Measurements from ENCODE around the gene COX7A1.

The COX7A1 gene

DNA sequence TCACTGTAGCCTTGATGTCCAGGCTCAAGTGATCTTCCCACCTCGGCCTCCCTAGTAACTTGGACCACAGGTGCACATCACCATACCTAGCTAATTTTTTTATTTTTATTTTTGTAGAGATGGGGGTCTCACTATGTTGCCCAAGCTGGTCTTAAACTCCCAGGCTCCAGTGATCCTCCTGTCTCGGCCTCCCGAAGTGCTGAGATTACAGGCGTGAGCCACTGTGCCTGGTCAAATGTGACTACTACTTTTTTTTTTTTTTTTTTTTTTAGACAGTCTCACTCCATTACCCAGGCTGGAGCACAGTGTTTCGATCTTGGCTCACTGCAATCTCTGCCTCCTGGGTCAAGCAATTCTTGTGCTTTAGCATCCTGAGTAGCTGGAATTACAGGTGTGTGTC, 20.6 kb upstream of the COX7A1 start:
- H3F3A ChIP-seq (ENCODE audit: control insufficient read depth, insufficient read depth), result no peaks in the 10 kb centered on the region
- no peaks in the 10 kb centered on the region for H3K79me2 ChIP-seq (ENCODE audit: control insufficient read depth, low read length)
- H3K4me2 ChIP-seq (ENCODE audit: low read length), result no peak overlapping the region
- H3K27me3 ChIP-seq (ENCODE audit: control insufficient read depth, low read length), result no peaks in the 10 kb centered on the region
- no peaks in the 10 kb centered on the region for H3K4me1 ChIP-seq (ENCODE audit: control insufficient read depth, low read length)
- H3K27ac ChIP-seq (ENCODE audit: low read depth, low read length), result no peak overlapping the region
- H3K9me2 ChIP-seq (replicated peaks; ENCODE audit: control insufficient read depth, low read length), result no peaks in the 10 kb centered on the region
- H3K9me3 ChIP-seq (ENCODE audit: control insufficient read depth, insufficient read depth, low read length), result no peaks in the 10 kb centered on the region
- TF ChIP-seq, protein P1, sequence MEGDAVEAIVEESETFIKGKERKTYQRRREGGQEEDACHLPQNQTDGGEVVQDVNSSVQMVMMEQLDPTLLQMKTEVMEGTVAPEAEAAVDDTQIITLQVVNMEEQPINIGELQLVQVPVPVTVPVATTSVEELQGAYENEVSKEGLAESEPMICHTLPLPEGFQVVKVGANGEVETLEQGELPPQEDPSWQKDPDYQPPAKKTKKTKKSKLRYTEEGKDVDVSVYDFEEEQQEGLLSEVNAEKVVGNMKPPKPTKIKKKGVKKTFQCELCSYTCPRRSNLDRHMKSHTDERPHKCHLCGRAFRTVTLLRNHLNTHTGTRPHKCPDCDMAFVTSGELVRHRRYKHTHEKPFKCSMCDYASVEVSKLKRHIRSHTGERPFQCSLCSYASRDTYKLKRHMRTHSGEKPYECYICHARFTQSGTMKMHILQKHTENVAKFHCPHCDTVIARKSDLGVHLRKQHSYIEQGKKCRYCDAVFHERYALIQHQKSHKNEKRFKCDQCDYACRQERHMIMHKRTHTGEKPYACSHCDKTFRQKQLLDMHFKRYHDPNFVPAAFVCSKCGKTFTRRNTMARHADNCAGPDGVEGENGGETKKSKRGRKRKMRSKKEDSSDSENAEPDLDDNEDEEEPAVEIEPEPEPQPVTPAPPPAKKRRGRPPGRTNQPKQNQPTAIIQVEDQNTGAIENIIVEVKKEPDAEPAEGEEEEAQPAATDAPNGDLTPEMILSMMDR (IDR thresholded peaks at IDR 0.05; ENCODE audit: low read depth, low read length, poor library complexity, severe bottlenecking), result no peak
- TF ChIP-seq EZH2phosphoT487 (IDR thresholded peaks at IDR 0.05; ENCODE audit: borderline replicate concordance, low read length), result no peak
- H4K20me1 ChIP-seq (ENCODE audit: control insufficient read depth, insufficient read depth, low read depth, low read length), result no peaks in the 10 kb centered on the region
- H3K4me3 ChIP-seq (ENCODE audit: low read length), result no peak overlapping the region
- H3K36me3 ChIP-seq (ENCODE audit: control insufficient read depth, low read length), result no peaks in the 10 kb centered on the region

DNA sequence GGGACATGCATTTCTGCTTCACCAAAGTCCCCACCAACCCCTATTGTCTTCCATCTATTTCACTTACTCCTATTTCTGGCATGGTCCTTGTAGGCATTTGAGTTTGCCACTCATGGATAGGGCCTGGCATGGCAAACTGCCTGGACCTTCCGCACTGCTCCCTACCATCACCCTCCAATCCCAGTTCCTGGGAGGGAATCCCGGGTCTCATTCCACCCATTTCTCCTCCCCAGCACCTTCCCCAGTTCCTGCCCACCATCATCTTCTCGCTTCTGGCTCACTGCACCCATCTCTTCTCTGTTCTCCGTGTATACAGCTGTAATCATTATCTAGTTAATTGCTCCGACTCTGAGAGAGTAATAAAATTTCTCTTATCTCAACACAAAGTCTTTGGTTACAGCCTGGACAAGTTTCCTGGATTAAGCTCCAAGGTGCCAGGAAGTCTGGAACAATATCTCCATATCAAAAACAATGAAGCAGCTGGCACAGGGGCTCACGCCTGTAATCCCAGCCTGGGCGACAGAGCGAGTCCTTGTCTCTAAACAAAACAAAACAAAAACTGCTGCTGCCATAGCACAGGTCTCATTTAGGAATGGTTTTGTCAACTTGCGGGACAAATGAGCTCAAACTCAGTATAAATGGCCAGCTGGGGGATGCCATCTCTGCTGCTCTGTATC, 17.0 kb upstream of the COX7A1 start:
- Histone ChIP-seq H3K27me3 (ENCODE audit: control insufficient read depth, low read length) (no peaks in the 10 kb centered on the region), H3K4me1 (ENCODE audit: control insufficient read depth, low read length) (no peaks in the 10 kb centered on the region), H3K4me2 (ENCODE audit: low read length) (no peak overlapping the region), H3K4me3 (ENCODE audit: low read length) (no peak overlapping the region), H4K20me1 (ENCODE audit: control insufficient read depth, insufficient read depth, low read depth, low read length) (no peaks in the 10 kb centered on the region), H3F3A (ENCODE audit: control insufficient read depth, insufficient read depth) (no peaks in the 10 kb centered on the region), H3K79me2 (ENCODE audit: control insufficient read depth, low read length) (no peaks in the 10 kb centered on the region), H3K9me3 (ENCODE audit: control insufficient read depth, insufficient read depth, low read length) (no peaks in the 10 kb centered on the region), H3K9me2 (replicated peaks; ENCODE audit: control insufficient read depth, low read length) (no peaks in the 10 kb centered on the region), H3K36me3 (ENCODE audit: control insufficient read depth, low read length) (no peaks in the 10 kb centered on the region), H3K27ac (ENCODE audit: low read depth, low read length) (no peak overlapping the region)
- TF ChIP-seq, protein P1 (IDR thresholded peaks at IDR 0.05; ENCODE audit: low read depth, low read length, poor library complexity, severe bottlenecking), result no peak
- TF ChIP-seq EZH2phosphoT487 (IDR thresholded peaks at IDR 0.05; ENCODE audit: borderline replicate concordance, low read length), result no peak

DNA sequence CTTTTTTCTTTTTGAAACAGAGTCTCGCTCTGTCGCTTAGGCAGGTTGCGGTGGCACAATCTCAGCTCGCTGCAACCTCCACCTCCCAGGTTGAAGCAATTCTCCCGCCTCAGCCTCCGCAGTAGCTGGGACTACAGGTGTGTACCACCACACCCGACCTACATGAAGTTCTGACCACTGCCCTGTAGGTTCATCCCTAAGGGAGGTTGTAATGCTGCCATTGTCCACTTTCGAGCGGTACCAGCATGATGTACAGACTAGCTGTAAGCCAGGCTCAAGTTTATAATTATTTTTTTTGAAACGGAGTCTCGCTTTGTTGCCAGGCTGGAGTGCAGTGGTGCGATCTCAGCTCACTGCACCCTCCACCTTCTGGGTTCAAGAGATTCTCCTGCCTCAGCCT, 11.6 kb upstream of the COX7A1 start:
- Histone ChIP-seq H3K9me3 (ENCODE audit: control insufficient read depth, insufficient read depth, low read length) (no peaks in the 10 kb centered on the region), H3K9me2 (replicated peaks; ENCODE audit: control insufficient read depth, low read length) (no peaks in the 10 kb centered on the region), H3F3A (ENCODE audit: control insufficient read depth, insufficient read depth) (no peaks in the 10 kb centered on the region)

More for the DNA sequence above, 11.6 kb upstream of the COX7A1 start:
- TF ChIP-seq EZH2phosphoT487 (IDR thresholded peaks at IDR 0.05; ENCODE audit: borderline replicate concordance, low read length), result no peak
- TF ChIP-seq, protein P1 (IDR thresholded peaks at IDR 0.05; ENCODE audit: low read depth, low read length, poor library complexity, severe bottlenecking), result no peak
- Histone ChIP-seq H4K20me1 (ENCODE audit: control insufficient read depth, insufficient read depth, low read depth, low read length) (no peaks in the 10 kb centered on the region), H3K36me3 (ENCODE audit: control insufficient read depth, low read length) (no peaks in the 10 kb centered on the region), H3K4me2 (ENCODE audit: low read length) (no peak overlapping the region), H3K4me1 (ENCODE audit: control insufficient read depth, low read length) (no peaks in the 10 kb centered on the region), H3K79me2 (ENCODE audit: control insufficient read depth, low read length) (no peaks in the 10 kb centered on the region), H3K4me3 (ENCODE audit: low read length) (no peak overlapping the region), H3K27ac (ENCODE audit: low read depth, low read length) (no peak overlapping the region), H3K27me3 (ENCODE audit: control insufficient read depth, low read length) (no peaks in the 10 kb centered on the region)
